Activated CD4-positive, alpha-beta T cell treated with anti-CD3 and anti-CD28 coated beads, Interleukin-2, Interleukin-6, amounts not matched to agents 100 ng/mL and 50 ng/mL, durations not matched to agents 16 hours and 8 hours (primary cell): Measurements from ENCODE around the gene GIMAP2.
A peak's percentile ranks its signal among the peaks of the same experiment; 100 is the strongest.
"Not testable (repeated sequence)": the region's sequence is repeated elsewhere in the genome, so short reads cannot be mapped to it uniquely, and the experiment has no call there.

ENCODE experiments used
- DNase-seq: peaks from one replicate; pipeline ENCODE4 v3.0.0-alpha.2; 2020

The GIMAP2 gene

GRCh38 chr7:150678601-150679000, 6.9 kb upstream of the GIMAP2 start:
- DNase-seq: not testable (repeated sequence)

GRCh38 chr7:150680364-150680763, 5.1 kb upstream of the GIMAP2 start:
- not testable (repeated sequence) for DNase-seq

- peak; percentile 36 for DNase-seq
These were observed 625 bp downstream of the GIMAP2 start for GRCh38 chr7:150686030-150686631.

GRCh38 chr7:150688630-150689029, 3.1 kb downstream of the GIMAP2 start:
- DNase-seq: no peak

- no peak for DNase-seq
These were observed 10.1 kb downstream of the GIMAP2 start for GRCh38 chr7:150695654-150696053.

GRCh38 chr7:150703209-150703608, 17.7 kb downstream of the GIMAP2 start:
- no peak for DNase-seq

- peak; percentile 16 for DNase-seq
These were observed 29.8 kb downstream of the GIMAP2 start for GRCh38 chr7:150715293-150715692.

GRCh38 chr7:150715738-150716137, 30.2 kb downstream of the GIMAP2 start:
- DNase-seq: no peak

- DNase-seq: peak; percentile 75
These were observed 30.9 kb downstream of the GIMAP2 start, which contains the start of gene GIMAP1 for GRCh38 chr7:150716368-150716767. Gene GIMAP1, plus strand, starts transcription at chr7:150716613. Its CDS starts 2,435 bp downstream, at chr7:150719048.

- no peak for DNase-seq
These were observed 31.4 kb downstream of the GIMAP2 start for GRCh38 chr7:150716939-150717338.

- DNase-seq: no peak
These were observed 32.4 kb downstream of the GIMAP2 start for GRCh38 chr7:150717814-150718420.

GRCh38 chr7:150719436-150719835, 33.9 kb downstream of the GIMAP2 start:
- no peak for DNase-seq

GRCh38 chr7:150719960-150720891, 34.7 kb downstream of the GIMAP2 start:
- no peak for DNase-seq

GRCh38 chr7:150721970-150722373, 36.5 kb downstream of the GIMAP2 start:
- no peak for DNase-seq

- no peak for DNase-seq
These were observed 37.0 kb downstream of the GIMAP2 start for GRCh38 chr7:150722431-150722931.

GRCh38 chr7:150723467-150723866, 38.0 kb downstream of the GIMAP2 start:
- DNase-seq: no peak

- no peak for DNase-seq
These were observed 41.9 kb downstream of the GIMAP2 start for GRCh38 chr7:150727381-150727780.

- no peak for DNase-seq
These were observed 42.5 kb downstream of the GIMAP2 start for GRCh38 chr7:150728011-150728410.

GRCh38 chr7:150728609-150729008, 43.1 kb downstream of the GIMAP2 start:
- no peak for DNase-seq

- DNase-seq: peak; percentile 52
These were observed 46.4 kb downstream of the GIMAP2 start for GRCh38 chr7:150731916-150732315.

- peak; percentile 52 for DNase-seq
These were observed 47.4 kb downstream of the GIMAP2 start for GRCh38 chr7:150732786-150733481.

GRCh38 chr7:150733482-150734095, 48.1 kb downstream of the GIMAP2 start:
- peak; percentile 60 for DNase-seq
